NCI-H187 treated with DMSO at 0.1 percent for 48 hours (cell line): ENCODE results near the gene MPRIP.

Experiments
- DNase-seq: peaks from one replicate; lab custom pipeline; 2025; lab: John Stamatoyannopoulos, UW

The MPRIP gene

DNA sequence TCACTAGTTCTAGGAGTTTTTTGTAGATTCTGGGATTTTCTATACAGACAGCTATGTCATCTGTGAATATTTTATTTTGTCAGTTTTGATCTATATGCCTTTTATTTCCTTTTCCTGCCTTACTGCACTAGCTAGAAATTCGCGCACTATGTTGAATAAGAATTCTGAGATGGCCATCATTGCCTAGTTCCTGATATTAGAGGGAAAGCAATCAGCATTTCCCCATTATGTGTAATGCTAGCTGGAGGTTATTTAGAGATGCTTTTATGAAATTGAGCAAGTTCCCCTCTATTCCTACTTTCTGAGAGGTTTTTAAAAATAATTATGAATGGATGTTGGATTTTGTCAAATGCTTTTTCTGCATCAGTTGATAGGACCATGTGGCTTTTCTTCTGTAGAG, 23.8 kb downstream of the MPRIP start:
- DNase-seq, result no peak

DNA sequence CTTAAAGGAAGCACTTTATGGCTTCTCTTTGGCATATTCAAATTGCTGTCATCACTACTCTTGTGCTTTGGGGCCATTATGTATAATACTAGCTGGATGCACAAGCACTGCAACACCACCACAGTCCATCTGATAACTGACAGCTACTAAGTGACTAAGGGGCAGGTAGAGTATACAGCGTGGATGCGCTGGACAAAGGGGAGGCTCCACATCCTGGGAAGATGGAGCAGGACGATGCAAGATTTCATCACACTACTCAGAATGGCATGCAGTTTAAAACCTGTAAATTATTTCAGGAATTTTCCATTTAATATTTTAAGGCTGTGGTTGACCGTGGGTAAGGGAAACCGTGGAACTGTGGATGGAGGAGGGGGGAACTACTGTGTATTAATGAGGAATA, 25.0 kb downstream of the MPRIP start:
- DNase-seq, result no peak

DNA sequence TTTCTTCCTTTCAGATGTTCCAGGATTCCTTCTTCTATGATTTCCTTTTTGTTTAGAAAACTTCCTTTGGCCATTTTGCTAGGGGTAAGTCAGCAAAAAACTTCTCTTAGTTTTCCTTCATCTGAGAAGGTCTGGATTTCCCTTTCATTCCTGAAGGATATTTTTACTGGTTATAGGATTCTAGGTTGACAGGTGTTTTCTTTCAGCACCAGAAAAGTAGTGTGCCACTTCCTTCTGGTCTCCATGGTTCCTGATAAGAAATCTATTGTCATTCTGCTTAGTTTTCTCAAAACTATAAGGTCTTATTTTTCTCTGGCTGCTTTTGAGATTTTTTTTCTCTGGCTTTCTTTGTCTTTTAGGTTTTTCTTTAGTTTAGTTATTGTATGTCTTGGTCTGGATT, 27.6 kb downstream of the MPRIP start:
- no peak for DNase-seq

DNA sequence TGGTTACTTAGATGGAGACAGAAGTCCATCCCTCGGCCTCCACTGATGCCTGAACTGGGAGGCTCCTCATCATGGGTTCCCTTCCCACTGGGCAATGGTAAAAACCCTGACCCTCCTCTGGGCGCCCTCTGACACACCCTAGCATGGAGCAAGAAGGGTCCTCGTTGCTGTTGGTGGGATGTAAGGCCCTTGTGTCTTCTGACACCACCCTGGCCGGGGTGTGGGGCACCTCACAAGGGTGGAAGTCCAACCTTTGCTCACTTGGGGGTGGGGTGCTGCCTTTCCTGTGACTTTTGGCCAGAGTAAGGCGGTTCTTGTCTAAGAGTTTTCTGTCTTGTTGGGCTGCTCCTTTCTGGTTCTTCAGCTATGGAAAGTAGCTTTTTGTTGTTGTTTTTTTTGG, 28.7 kb downstream of the MPRIP start:
- no peak for DNase-seq

DNA sequence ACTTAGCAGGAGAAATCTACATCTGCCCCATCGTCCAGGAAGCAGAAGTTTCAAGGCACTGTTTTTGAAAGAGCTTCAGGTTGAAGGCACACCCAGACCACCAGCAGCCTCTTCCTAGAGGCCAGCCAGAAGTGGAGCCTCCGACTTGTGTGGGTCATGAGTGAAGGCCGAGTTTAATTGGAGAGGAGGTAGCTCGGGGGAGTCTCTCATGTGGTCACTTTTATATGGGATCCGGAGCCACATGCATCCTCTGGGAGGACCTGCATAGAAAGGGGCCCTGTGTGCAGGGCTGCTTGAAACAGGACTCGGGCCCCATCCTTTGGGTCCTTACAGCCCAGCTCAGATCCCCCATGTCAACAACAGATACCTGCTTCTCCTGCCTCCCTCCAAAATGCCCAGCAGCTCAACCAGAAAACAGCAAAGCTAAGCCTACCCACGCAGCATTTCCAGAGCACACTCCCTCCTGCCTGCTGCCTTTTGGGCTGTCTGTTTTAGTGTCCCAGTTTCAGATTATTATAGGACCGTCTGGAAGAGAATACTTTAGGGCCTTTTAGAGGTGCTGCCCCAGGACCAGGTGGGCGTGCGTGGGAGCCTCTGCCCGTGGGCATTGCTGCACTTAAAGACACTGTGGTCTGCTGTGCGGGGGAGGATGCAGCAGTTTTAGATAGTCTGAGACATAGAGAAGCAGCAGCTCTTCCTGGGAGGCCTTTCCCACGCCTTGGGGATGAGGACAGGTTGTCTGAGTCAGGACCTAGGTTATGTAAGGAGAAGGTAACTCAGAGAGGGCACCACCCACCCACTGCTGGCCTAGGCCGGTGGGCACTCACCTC, 29.5 kb downstream of the MPRIP start:
- DNase-seq, result no peak

DNA sequence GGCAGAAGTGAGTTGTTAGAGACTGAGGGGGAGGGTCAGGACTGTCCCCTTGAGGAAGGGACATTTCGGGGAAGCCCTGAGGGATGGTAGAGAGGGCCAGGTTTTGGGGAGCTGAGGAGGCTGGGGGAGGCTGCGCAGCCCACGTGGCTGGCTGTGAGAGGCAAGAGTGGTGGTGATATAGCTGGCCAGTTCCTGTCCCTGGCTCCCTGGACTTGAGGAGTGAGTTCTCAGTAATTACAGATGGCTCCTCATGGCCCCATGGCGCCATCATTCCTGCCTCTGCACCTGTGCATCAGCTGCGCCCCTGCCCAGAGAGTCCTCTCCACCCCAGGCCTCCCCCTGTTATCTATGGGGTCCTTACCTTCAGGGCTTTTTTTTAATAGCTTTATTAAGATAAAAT, 30.3 kb downstream of the MPRIP start:
- no peak for DNase-seq

DNA sequence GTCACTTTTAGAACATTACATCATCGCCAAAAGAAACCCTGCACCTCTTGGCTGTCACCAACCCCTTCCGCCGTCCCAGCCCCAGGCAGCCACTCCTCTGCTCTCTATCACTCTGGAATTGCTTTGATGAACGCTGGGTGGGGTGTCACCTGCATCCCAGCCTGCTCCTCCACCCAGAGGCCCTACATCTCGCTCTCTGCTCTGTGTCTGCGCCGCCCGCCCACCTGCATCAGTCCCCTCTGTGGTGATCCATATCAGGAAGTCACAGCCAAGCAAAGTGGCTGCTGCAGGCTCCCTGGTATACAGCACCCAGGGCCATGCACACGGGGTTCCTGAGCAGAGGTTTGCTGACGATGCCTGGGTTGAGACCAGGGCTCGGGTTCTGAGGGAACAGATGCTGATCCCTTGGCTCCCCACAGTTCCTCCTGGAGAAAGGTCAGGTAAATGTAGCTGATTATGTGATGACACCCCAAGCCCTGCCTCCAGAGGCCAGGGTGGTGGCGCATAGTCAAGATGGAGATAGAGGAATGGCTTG, 30.8 kb downstream of the MPRIP start:
- no peak for DNase-seq

DNA sequence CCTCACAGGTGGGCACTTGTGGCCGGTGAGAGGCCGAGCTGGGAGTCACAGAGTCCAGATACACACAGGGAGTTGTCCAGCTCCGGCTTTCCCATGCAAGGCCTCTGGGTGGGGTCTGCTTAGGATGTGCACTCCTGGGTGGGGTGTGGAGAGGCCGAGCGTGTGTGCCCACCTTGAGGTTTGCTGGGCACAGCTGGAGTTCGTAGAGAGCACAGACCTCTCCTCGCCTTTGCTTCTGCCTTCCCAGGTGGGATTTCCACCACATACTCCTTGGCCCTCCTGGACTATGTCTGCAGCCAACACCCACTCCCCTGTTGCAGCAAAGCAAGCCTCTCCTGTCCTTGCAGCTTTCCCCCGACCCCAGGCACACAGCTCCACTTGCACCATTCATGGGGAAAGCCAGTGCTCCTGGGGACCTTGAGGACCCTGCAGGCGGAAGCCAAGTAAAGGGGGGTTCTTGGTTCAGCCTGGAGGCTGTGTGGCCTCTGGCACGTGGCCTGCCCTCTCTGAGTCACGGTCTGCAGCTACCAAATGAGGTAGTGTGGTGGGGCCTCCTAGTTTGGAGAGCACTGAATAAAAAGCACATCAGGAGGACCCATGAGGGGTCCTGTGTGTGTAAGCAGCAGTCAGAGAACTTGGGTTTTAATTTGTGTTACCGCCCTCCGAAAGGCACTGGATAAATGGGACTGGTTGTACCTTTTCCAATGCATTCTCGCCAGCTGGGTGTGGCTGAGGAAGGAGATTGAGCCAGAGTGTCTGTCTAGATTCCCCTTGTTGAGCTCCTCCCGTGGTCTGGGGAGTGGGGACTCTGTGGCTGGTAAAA, 31.5 kb downstream of the MPRIP start:
- DNase-seq, result no peak

DNA sequence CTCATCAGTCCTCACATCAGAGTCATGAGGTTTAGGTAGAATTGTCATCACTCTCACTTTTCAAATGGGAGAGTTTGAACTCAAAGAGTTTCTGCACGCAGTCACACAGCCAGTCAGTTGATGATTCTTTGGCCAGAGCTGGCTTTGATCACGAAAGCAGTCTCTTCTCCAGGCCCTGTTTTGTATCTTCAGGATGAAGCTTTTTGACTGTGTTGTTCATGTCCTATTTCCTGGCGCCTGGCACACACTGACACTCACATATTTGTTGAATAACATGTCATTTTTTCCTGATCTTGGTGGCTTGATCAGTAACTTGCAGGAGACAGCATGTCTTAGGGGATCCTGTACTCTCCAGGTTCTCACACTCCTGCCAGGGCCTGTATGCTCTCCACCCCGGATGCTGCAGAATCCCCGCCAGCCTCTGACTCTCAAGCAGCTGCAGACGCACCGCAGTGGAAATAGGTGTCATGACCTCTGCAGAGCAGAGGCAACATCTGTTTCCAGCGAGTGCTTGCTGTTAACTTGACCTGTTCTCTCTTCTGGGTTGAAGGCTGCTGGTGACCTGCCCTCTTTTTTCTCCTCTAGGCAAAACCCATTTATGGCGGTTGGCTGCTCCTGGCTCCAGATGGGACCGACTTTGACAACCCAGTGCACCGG, 33.0 kb downstream of the MPRIP start:
- no peak for DNase-seq

DNA sequence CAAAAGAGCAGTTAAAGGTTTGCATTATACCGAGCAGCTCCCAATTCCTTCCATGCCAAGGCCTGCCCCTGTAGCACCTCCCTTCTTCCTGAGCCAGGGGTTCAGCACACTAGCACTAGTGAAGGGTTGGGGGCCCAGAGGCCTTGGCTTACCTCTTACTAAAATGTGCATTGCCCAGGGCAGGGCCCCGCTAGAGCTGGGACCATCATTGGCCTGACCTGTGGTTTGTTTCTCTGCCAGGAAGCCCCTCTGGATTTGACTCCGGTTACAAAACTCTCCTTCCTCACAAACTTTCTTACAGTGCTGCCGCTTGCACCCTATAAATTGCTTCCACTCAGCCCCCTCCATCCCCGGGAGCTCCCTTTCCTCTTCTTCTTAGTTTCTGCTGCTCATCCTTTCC, 33.8 kb downstream of the MPRIP start:
- DNase-seq, result no peak

DNA sequence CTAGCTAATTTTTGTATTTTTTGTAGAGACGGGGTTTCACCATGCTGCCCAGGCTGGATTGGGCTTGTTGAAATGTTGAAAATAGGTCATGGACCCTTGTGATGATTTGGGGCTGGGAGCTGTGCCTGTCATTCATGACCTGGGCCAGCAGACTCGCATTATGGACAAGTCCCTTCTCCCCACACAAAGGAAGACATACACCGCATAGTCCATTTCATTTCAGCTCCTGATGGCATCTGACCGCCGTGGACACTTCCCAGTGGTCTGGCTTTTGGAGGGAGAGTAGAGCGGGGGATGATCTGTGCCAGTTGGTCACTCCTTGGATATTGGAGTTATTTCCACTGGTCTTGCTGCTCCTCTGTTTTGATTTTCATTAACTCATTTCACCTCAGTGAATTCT, 34.8 kb downstream of the MPRIP start:
- DNase-seq, result no peak

DNA sequence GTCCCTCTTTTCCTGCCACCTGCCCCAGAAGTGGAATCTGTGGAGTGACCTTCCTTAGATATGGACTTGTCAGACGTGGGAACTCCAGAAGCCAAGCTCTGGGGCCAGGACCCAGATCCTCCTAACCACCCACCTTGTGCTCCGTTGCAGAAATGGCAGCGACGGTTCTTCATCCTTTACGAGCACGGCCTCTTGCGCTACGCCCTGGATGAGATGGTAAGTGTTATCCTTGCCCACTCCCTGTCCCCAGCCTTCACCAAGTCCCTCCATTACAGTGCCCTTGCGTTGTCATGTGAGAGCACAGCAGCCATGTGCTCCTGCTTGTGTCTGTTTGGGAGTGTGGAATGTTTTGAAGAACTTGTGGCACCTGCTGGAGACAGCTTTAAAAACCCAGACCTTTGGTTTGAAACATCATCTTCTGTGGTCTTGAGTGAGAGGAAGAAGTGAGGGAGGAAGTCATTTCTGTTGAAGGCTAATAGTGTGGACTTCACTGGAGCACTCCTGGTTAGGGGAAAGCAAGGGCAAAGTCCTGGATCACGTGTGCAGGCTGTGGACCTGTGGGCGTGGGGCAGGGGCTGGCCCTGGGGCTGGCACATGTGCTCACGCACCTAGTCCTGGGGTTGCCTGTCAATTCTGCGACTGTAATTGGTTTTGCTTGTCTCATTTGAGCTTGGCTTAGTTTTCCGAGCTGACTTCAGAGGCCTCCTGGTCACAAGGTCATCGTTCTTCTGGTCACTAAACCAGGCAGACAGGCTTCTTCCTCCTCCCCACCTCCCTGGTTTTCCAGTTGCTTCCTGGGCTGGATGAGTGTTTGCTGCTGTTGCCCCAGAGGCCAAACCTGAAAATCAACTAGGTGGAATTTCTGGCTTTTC, 35.8 kb downstream of the MPRIP start:
- no peak for DNase-seq

DNA sequence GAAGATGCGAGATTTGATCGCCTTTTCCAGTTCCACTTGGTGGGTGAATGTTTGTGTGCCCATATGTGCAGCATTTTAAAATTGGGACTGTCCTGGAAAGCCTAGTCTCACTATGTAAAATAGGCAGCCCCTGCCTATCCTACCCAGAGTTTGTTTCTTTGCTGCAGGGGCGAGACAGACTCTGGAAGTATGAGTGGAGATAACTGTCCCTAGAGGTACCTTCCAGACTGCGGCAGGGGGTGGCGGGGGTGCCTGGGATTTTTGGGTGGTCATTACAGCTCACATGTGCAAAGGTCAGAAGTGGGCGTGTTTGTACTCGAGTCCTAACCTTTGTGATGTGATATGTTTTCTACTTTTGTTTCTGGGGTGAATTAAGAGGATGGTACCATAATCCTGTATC, 36.6 kb downstream of the MPRIP start:
- DNase-seq, result no peak

DNA sequence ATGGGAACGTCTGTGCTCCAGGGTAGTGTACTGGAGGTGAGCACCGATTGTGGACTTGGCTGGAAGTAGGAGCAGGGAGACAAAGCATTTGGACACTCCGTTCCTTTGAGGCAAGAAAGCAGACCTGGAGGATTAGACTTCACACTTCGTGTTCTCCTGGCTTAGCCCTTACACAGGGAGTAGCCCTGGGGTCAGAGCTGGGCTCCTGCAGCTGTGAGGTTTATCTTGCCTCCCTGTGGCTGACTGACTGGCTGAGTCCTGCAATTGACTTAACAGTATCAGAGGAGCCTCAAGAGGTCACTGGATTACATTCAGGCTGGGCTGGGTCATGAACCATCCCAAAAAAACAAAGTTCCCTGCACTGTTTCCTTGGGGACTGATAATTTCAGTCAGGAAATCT, 37.1 kb downstream of the MPRIP start:
- DNase-seq, result no peak

DNA sequence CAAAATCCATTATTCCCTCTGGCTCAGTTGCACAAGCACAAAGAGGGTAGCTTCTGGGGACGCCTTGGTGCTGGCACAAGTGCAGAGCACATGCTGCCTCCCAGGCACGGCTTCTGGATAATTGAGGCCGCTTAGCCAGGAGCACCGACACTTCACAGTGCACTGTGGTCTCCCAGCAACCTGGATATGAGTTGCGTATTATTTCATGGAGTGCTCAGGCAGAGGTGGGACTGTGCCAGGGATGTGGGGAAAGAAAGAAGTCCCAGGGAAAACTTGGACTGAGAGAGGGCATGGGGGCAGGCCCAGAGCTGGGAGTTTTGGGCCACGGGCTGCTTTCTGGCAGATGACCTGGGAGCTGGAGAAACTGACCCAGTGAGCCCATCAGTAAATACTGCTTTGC, 37.5 kb downstream of the MPRIP start:
- no peak for DNase-seq

DNA sequence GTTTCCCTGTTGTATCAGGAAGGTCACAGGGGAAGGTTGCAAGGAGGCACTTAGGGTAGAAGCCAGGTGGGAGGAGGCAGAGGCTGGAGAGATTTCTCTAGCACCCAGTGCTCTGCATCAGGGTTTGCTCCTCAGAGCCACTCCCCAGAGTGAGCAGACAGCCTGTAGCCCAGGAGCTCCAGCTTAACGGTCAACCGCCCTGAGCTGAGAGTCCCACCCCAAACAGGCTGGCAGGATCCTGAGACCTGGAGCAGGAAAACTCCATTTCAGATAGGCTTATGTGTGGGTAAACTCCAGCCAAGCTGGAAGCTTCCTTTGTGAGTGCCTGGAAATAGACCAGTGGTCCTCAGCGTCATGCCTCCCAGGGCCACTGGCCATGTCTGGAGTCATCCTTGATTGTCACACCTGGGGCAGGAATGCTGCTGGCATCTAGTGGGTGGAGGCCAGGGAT, 37.9 kb downstream of the MPRIP start:
- no peak for DNase-seq

DNA sequence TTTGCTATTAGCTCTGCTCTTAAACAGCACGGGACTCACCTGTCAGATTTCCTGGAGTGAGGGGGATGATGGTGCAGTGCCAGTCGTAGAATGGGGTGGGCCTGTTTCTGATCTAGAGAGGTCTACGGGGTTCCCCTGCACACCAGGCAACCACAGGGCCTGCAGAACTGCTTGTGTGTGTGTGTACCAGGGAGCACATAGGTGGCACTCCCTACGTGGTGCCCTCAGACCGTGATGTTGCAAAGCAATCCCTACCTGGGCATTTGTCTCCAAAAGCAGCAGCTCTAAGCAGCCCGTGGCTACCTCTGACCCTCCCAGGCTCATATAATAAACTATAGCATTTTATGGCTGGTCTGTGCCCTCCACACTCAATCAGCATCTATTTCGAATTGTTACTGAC, 38.5 kb downstream of the MPRIP start:
- DNase-seq, result no peak

DNA sequence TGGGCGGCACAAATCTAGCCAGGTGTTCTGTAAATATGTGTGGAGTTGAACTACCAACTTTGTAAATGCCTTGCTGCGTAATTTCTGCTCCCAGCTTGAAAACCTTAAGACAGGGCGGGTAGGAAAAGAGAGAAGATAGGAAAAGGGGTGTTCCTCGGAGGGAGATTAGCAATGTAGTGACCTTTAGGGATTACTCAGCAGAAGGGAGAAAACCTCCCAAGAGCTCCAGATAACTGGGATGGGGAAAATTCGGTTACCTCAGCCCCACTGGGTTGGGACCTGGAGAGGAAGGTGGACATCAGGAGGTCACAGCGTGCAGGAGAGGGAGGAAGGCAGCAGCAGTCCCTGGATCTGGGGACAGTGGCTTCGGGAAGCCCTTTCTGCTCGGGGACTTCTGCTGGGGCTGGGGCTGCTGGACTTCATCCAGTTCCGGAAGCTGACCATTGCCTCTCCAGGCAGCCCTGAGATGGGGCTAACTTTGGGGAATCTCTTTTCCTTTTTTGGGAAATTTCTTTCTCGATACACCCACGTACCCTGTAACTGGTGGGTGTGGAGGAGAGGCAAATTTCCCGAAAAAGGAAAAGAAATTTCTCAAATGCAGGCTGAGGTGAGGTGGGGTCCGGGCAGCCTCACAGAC, 39.2 kb downstream of the MPRIP start:
- no peak for DNase-seq

DNA sequence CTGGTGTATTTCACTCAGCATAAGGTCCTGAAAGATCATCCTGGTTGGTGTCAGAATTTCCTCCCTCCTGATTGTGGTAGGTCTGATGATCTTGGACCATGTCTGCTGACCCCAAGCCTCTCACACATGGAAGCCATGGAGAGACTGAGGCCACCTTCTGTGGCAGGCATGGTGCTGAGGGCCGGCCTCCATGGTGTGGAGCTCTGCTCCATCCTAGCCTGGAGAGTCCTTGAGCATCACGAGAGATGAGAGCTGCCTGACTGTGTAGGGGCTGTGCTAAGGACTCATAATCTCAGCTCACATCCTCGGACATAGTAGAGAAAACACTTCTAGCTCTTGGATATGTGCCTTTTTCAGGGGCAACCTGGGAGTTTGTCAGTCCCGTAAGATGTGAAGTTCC, 40.6 kb downstream of the MPRIP start:
- no peak for DNase-seq

DNA sequence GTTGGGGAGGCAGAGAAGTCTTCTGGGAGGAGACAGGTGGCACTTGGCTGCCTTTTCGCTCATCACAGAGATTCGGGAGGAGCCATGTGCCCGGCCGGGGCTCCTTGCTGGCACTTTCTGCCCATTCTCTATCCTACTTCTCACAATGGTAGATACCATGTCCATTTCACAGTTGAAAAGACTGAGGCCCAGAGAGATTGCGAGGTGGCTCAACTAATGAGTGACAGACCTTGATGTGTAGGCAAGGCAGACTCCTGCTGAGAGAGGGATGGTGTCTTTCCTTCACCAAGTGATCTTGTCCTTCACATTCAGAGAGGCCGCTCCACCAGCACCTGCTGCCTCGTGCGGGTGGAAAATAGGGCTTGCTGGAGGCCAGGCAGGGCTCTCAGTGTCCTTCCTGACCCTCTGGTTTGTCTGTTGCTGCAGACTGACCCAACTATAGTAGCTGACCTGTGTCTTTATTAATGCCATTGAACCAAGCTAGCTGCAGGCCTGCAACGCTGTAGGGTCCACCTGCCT, 42.1 kb downstream of the MPRIP start:
- DNase-seq, result no peak

DNA sequence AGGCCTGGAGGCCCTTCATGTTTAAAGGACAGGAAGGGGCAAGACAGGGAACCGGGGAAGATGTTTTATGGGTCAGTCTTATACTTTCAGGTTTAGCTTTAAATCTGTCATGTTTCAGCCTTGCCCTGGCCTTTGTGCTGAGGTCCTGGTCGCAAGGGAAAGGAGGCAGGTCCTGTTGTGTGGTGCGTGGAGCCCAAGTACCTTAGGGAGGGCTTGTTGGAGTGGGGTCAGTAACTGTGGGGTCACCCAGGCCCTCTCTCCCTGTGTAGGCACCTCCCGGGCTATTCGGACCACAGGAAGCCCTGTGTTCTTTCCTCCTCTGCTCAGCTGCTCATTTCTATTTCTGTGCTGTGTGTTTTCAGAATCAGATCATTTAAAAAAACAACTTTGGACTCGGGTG, 42.7 kb downstream of the MPRIP start:
- DNase-seq, result no peak
